Measurements from ENCODE around the gene XPO4.

XPO4 gene

DNA sequence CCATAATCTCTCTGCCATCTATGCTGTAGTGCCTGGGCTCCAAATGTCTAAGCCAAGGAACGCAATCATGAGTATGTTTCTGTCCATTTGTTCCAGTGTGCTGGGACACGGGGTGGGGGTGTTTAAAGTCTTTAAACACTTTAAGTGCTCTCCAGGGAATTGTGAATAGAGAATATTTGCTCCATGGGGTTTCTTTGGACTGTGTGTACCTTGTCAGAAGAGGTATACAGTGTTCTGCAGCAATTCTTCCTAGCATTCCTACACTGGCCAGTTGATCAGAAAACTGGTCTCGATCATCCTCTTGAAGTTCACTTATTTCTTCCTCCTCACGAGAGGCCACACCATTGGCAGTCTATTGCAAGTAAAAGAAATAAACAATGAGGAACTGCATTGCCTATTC lies 93.7 kb downstream of the XPO4 start:
- Histone ChIP-seq H3K23ac (ENCODE audit: low read length in 2 of 2) (no peak overlapping the region), H2BK5ac (ENCODE audit: low read depth, low read length, poor library complexity, severe bottlenecking) (no peak overlapping the region), H3K9ac (ENCODE audit: low read length) (no peak overlapping the region)

GRCh38 chr13:20803180-20803965 lies 99.2 kb downstream of the XPO4 start:
- no peak overlapping the region for H3K27ac ChIP-seq (ENCODE audit: low read length, poor library complexity, severe bottlenecking)
- peaks cover 3% of the 10 kb centered on the region for H3K4me1 ChIP-seq (ENCODE audit: control insufficient read depth, insufficient read depth, low read depth, low read length)
- 95% methylated on average over 2 of the region's 3 CpGs for WGBS
- H2BK12ac ChIP-seq (ENCODE audit: low read length in 2 of 2), result no peak overlapping the region
- H3K9ac ChIP-seq (ENCODE audit: low read length), result no peak overlapping the region
- H2BK120ac ChIP-seq (ENCODE audit: low read depth, low read length), result no peak overlapping the region
- H4K91ac ChIP-seq (ENCODE audit: low read length), result no peak overlapping the region
- H2BK5ac ChIP-seq (ENCODE audit: low read depth, low read length, poor library complexity, severe bottlenecking), result no peak overlapping the region
- H3K4me3 ChIP-seq (ENCODE audit: insufficient read depth in 1 of 2, low read depth in 1 of 2, low read length in 2 of 2), result no peak overlapping the region
- H3K36me3 ChIP-seq (ENCODE audit: control insufficient read depth in 1 of 2, insufficient read depth in 2 of 2, low read depth in 1 of 2, low read length in 2 of 2), result peaks cover 2 to 33% of the 10 kb centered on the region in 2 experiments
- no peak overlapping the region for H2AK5ac ChIP-seq (ENCODE audit: low read length, severe bottlenecking)
- H4K8ac ChIP-seq (ENCODE audit: low read length), result no peak overlapping the region
- DNase-seq, result no peak
- H3K18ac ChIP-seq (ENCODE audit: low read depth in 1 of 2, low read length in 2 of 2), result no peak overlapping the region
- no peaks in the 10 kb centered on the region for H3K27me3 ChIP-seq (ENCODE audit: control insufficient read depth in 1 of 2, insufficient read depth in 1 of 2, low read length in 2 of 2)
- no peak overlapping the region for H3K4ac ChIP-seq (ENCODE audit: low read depth in 1 of 2, low read length in 2 of 2)
- H2AFZ ChIP-seq (ENCODE audit: low read depth, low read length), result no peak overlapping the region
- H3K4me2 ChIP-seq (ENCODE audit: low read length, poor library complexity, severe bottlenecking), result no peak overlapping the region
- no peak overlapping the region for H3K14ac ChIP-seq (ENCODE audit: low read length in 2 of 2)
- H3K9me3 ChIP-seq (ENCODE audit: control insufficient read depth, low read length), result no peaks in the 10 kb centered on the region
- H3K23ac ChIP-seq (ENCODE audit: low read length in 2 of 2), result no peak overlapping the region
- no peak overlapping the region for H2BK15ac ChIP-seq (ENCODE audit: low read depth, poor library complexity, severe bottlenecking)
- peaks cover 13% of the 10 kb centered on the region for H3K79me1 ChIP-seq (replicated peaks; ENCODE audit: low read length, poor library complexity, severe bottlenecking)

More for the DNA sequence above, 93.7 kb downstream of the XPO4 start:
- WGBS, result 89% methylated on average over 4 of the region's 4 CpGs
- no peak overlapping the region for H4K8ac ChIP-seq (ENCODE audit: low read length)
- H3K4me1 ChIP-seq (ENCODE audit: control insufficient read depth, insufficient read depth, low read depth, low read length), result peaks cover 3% of the 10 kb centered on the region
- no peaks in the 10 kb centered on the region for H3K27me3 ChIP-seq (ENCODE audit: control insufficient read depth in 1 of 2, insufficient read depth in 1 of 2, low read length in 2 of 2)
- H3K27ac ChIP-seq (ENCODE audit: low read length, poor library complexity, severe bottlenecking), result no peak overlapping the region
- no peak overlapping the region for H3K4me2 ChIP-seq (ENCODE audit: low read length, poor library complexity, severe bottlenecking)
- H4K91ac ChIP-seq (ENCODE audit: low read length), result no peak overlapping the region
- no peak overlapping the region for H2AFZ ChIP-seq (ENCODE audit: low read depth, low read length)
- H2BK120ac ChIP-seq (ENCODE audit: low read depth, low read length), result no peak overlapping the region
- H2AK5ac ChIP-seq (ENCODE audit: low read length, severe bottlenecking), result no peak overlapping the region
- no peaks in the 10 kb centered on the region for H3K9me3 ChIP-seq (ENCODE audit: control insufficient read depth, low read length)
- no peak overlapping the region for H3K4me3 ChIP-seq (ENCODE audit: insufficient read depth in 1 of 2, low read depth in 1 of 2, low read length in 2 of 2)
- peaks cover 14% of the 10 kb centered on the region for H3K79me1 ChIP-seq (replicated peaks; ENCODE audit: low read length, poor library complexity, severe bottlenecking)
- no peak overlapping the region for H2BK15ac ChIP-seq (ENCODE audit: low read depth, poor library complexity, severe bottlenecking)
- no peak overlapping the region for H3K4ac ChIP-seq (ENCODE audit: low read depth in 1 of 2, low read length in 2 of 2)
- H3K18ac ChIP-seq (ENCODE audit: low read depth in 1 of 2, low read length in 2 of 2), result no peak overlapping the region
- no peak for DNase-seq
- no peak overlapping the region for H3K14ac ChIP-seq (ENCODE audit: low read length in 2 of 2)
- H2BK12ac ChIP-seq (ENCODE audit: low read length in 2 of 2), result no peak overlapping the region
- peaks cover 0 to 43% of the 10 kb centered on the region in 2 experiments for H3K36me3 ChIP-seq (ENCODE audit: control insufficient read depth in 1 of 2, insufficient read depth in 2 of 2, low read depth in 1 of 2, low read length in 2 of 2)

DNA sequence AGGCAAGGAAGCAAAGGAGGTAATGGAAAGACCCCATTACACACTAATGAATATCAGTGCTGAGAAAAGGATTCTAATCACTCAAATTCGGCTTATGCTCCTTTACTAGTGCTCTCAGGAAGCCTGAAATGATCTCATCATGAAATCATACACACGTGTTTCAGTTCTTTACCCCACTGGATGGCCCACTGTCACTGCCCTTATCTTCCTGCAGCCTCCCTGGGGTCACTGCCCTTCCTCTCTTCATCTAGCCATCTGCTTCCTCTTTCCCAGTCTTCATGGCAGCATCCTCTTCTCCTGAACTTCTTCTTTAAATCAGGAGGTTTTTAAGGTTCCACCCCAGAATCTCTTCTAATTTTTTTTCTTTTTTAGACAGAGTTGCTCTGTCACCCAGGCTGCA lies 100.8 kb downstream of the XPO4 start:
- no peak for DNase-seq
- Histone ChIP-seq H3K79me1 (replicated peaks; ENCODE audit: low read length, poor library complexity, severe bottlenecking) (peaks cover 15% of the 10 kb centered on the region), H4K91ac (ENCODE audit: low read length) (no peak overlapping the region), H3K4me2 (ENCODE audit: low read length, poor library complexity, severe bottlenecking) (no peak overlapping the region), H3K18ac (ENCODE audit: low read depth in 1 of 2, low read length in 2 of 2) (no peak overlapping the region), H3K27me3 (ENCODE audit: control insufficient read depth in 1 of 2, insufficient read depth in 1 of 2, low read length in 2 of 2) (no peaks in the 10 kb centered on the region), H3K4me1 (ENCODE audit: control insufficient read depth, insufficient read depth, low read depth, low read length) (peaks cover 3% of the 10 kb centered on the region), H2BK120ac (ENCODE audit: low read depth, low read length) (no peak overlapping the region), H3K27ac (ENCODE audit: low read length, poor library complexity, severe bottlenecking) (no peak overlapping the region), H2AK5ac (ENCODE audit: low read length, severe bottlenecking) (no peak overlapping the region), H2BK5ac (ENCODE audit: low read depth, low read length, poor library complexity, severe bottlenecking) (no peak overlapping the region), H3K4me3 (ENCODE audit: insufficient read depth in 1 of 2, low read depth in 1 of 2, low read length in 2 of 2) (no peak overlapping the region), H3K4ac (ENCODE audit: low read depth in 1 of 2, low read length in 2 of 2) (no peak overlapping the region), H4K8ac (ENCODE audit: low read length) (no peak overlapping the region), H3K9me3 (ENCODE audit: control insufficient read depth, low read length) (no peaks in the 10 kb centered on the region), H3K9ac (ENCODE audit: low read length) (no peak overlapping the region), H2BK12ac (ENCODE audit: low read length in 2 of 2) (no peak overlapping the region), H3K36me3 (ENCODE audit: control insufficient read depth in 1 of 2, insufficient read depth in 2 of 2, low read depth in 1 of 2, low read length in 2 of 2) (peaks cover 5 to 23% of the 10 kb centered on the region in 2 experiments), H3K23ac (ENCODE audit: low read length in 2 of 2) (no peak overlapping the region), H2AFZ (ENCODE audit: low read depth, low read length) (no peak overlapping the region), H3K14ac (ENCODE audit: low read length in 2 of 2) (no peak overlapping the region), H2BK15ac (ENCODE audit: low read depth, poor library complexity, severe bottlenecking) (no peak overlapping the region)
- 28% methylated on average over 2 of the region's 2 CpGs for WGBS

- no peak overlapping the region for H2AFZ ChIP-seq (ENCODE audit: low read depth, low read length)
- no peak overlapping the region for H2BK15ac ChIP-seq (ENCODE audit: low read depth, poor library complexity, severe bottlenecking)
- H3K18ac ChIP-seq (ENCODE audit: low read depth in 1 of 2, low read length in 2 of 2), result no peak overlapping the region
- H3K9ac ChIP-seq (ENCODE audit: low read length), result no peak overlapping the region
- H3K27ac ChIP-seq (ENCODE audit: low read length, poor library complexity, severe bottlenecking), result no peak overlapping the region
- no peak overlapping the region for H4K8ac ChIP-seq (ENCODE audit: low read length)
- no peak overlapping the region for H2AK5ac ChIP-seq (ENCODE audit: low read length, severe bottlenecking)
- H3K4me2 ChIP-seq (ENCODE audit: low read length, poor library complexity, severe bottlenecking), result no peak overlapping the region
- H3K79me1 ChIP-seq (replicated peaks; ENCODE audit: low read length, poor library complexity, severe bottlenecking), result peaks cover 11% of the 10 kb centered on the region
- H2BK5ac ChIP-seq (ENCODE audit: low read depth, low read length, poor library complexity, severe bottlenecking), result no peak overlapping the region
- no peak overlapping the region for H2BK12ac ChIP-seq (ENCODE audit: low read length in 2 of 2)
- no peak overlapping the region for H3K14ac ChIP-seq (ENCODE audit: low read length in 2 of 2)
- DNase-seq, result no peak
- H3K4me1 ChIP-seq (ENCODE audit: control insufficient read depth, insufficient read depth, low read depth, low read length), result peaks cover 3% of the 10 kb centered on the region
- no peak overlapping the region for H4K91ac ChIP-seq (ENCODE audit: low read length)
- no peak overlapping the region for H3K23ac ChIP-seq (ENCODE audit: low read length in 2 of 2)
- no peak overlapping the region for H3K4me3 ChIP-seq (ENCODE audit: insufficient read depth in 1 of 2, low read depth in 1 of 2, low read length in 2 of 2)
- no peak overlapping the region for H3K4ac ChIP-seq (ENCODE audit: low read depth in 1 of 2, low read length in 2 of 2)
- no peaks in the 10 kb centered on the region for H3K9me3 ChIP-seq (ENCODE audit: control insufficient read depth, low read length)
- peaks cover 7 to 25% of the 10 kb centered on the region in 2 experiments for H3K36me3 ChIP-seq (ENCODE audit: control insufficient read depth in 1 of 2, insufficient read depth in 2 of 2, low read depth in 1 of 2, low read length in 2 of 2)
- no peaks in the 10 kb centered on the region for H3K27me3 ChIP-seq (ENCODE audit: control insufficient read depth in 1 of 2, insufficient read depth in 1 of 2, low read length in 2 of 2)
- H2BK120ac ChIP-seq (ENCODE audit: low read depth, low read length), result no peak overlapping the region
- 82% methylated on average over 2 of the region's 6 CpGs for WGBS
Observed at GRCh38 chr13:20799726-20800416, 102.7 kb downstream of the XPO4 start.
